NCI-H1417 treated with DMSO at 0.1 percent for 48 hours (cell line): Measurements from ENCODE around the gene GFRA1.

Source experiments
- DNase-seq: peaks from one replicate; lab custom pipeline; 2025; lab: John Stamatoyannopoulos, UW

GFRA1 gene

DNA sequence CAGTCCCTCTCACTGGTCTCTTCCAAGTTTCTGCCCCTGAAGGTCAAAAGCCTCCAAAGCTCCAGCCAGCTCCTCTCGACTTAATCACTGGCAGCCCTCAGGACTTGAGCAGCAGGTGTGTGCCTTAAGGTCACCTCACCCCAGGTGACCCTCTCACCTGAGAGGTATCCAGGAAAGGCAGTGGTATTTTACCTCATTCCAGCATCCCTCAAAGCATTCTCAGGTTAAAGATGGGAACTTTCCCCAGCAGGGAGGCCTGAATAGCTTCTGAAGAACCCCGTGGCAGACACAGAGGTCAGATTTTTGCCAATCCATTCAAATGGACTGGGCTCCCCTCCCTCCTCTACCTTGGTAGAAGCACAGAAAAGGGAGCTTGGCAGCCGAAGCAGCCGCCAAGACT is 148.2 kb downstream of the GFRA1 start:
- no peak for DNase-seq

DNA sequence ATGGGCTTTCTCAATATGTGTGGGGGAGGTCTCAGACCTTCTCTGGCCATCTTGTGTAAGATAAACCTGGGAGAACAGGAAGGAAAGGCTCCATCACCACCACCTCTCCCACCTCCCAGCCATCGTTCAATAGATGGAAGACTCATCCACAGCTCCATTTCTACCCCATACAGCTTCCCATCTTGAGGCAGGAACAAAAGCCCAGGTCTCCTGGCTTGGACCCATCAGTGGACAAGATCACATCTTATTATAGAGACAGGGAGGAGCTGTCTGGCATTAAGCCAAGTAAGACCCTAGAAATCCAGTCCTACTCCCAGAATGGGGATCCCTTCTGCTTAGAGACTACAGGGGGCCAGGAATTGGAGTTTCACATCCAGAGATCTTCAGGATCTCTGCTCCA is 150.3 kb downstream of the GFRA1 start:
- no peak for DNase-seq

DNA sequence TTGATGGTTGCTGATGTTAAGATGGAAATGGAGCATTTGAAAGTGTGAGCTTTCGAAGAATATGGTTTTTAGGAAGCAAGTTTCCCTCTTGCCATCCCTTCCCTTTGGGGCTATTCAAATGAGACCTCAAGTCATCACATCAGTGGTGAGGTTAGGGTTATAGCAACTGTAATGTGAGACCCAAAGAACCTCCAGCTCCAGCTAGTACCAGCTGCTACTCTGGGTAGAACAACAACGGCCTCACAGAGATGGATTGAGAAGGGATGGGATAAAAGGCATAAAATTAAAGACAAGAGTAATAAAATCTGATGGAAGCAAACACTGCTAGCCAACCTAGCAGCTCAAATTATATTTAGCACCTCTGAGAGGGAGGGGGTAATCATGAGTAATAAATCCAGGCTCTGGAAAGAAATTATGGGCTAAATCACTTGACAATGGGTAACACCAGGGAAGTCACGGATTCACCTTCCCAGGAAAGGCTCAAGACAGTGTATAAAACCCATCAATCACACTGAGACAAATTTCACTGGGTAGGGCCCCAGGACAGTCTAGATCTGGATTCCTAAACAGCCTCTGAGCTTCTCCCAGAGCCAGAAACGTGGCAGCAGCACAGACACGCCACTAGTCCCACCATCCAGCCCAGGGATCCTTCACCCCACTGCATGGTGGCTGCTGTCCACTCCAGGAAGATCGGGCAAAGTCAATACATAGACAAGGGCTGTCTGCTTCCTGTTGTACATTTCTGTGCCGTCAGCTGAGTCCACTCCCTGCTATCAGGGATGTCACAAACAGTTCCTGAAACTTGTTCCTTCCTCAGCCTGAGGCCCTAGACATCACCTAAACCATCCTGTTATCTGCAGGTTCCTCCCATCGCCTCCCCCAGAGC is 151.1 kb downstream of the GFRA1 start:
- DNase-seq, result no peak

DNA sequence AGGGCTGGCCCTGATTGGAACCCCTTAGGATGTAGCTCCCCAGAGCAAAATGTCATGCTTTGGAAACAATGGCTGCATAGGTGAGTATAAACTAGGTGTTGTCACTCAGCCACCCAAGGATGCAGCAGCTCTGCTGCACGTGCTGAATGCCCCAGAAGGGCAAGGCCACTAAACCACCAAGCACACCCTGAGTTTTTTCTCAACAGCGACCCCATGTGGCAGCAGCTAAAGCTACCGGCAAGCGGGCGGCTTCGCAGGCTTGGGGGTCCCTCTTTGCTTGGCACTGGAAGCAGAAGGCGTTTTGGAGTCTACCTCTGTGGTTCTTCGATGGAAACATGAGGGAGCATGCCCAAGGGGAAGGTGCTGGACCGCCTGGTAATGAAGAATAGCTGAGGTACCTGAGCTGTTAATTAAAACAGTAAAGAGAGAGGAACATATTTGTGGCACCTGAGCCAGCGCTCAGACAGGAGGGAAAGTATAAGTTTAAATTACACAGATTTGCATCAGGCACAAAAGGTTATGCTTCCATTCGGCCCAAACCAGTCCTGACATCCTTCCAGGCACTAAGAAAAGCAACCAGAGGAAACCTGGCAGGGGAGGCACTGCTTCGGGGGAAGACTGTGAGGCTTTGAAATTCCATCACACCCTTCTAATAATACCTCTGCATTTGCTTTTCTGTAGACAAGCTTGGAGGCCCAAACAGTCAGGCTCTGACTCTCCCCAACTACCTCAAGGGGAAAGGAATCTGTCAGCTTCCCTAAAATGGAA is 152.1 kb downstream of the GFRA1 start:
- no peak for DNase-seq

DNA sequence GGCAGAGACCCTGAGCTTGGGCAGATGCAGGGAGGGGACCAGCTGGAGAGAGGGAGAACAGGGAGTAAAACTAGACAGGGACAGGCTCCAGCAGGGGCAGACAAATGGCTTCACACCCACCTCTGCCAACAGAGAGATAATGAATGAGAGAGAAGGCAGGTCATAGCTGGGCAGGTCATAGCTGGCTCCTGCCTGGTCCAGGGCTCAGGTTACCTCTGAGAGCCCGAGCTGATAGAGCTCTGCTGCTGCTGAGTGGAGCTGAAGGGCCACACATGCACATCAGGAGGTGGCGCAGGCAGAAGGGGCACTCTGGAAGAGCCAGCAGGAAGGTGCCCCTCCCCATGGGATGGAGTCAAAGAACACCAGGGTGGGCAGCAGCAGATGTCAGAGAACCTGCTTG is 154.2 kb downstream of the GFRA1 start:
- no peak for DNase-seq

DNA sequence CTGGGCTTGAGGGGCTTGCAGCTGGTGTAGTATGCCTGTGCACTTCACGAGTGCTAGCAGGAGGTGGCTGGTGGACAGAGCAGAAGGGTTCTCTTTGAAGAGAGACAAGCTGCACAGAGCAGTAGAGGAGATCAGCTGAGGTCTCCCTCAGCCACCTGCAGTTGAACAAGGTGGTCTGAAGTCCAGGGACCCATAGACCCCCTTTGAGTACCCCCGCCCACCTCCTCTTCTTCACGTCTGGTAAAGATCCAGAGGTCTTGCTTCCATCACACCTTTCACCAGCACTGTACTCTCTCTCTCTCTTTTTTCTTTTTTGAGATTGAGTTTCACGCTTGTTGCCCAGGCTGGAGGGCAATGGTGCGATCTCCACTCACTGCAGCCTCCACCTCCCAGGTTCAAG is 157.2 kb downstream of the GFRA1 start:
- DNase-seq, result no peak

DNA sequence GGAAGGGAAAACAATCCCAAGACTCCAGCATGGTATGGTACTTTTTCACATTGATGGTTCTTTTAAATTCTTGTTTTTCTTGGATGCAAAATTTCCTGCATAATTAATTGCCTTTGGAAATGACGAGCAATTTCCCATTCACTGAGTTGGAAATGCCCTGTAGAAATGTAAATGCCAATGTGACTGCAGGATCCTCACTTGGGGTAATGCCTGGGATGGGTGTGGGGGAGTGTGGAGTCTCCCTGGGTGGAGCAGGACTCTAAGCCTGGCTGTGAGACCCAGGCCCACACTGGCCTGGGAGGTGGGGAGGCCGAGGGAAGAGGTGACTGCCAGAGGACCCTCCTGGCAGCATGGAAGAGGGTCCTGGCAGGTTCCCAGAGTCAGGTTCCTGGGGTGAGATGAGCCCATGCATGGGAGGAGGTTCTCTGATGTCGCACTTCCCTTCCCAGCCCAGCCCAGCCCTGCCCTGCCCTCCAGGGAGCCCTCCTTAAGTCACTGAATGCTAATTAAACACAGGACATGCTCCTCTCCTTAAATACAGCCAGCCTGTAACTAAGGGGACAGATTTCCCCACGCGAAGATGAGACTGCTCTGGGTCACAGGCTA is 157.9 kb downstream of the GFRA1 start:
- DNase-seq, result no peak

DNA sequence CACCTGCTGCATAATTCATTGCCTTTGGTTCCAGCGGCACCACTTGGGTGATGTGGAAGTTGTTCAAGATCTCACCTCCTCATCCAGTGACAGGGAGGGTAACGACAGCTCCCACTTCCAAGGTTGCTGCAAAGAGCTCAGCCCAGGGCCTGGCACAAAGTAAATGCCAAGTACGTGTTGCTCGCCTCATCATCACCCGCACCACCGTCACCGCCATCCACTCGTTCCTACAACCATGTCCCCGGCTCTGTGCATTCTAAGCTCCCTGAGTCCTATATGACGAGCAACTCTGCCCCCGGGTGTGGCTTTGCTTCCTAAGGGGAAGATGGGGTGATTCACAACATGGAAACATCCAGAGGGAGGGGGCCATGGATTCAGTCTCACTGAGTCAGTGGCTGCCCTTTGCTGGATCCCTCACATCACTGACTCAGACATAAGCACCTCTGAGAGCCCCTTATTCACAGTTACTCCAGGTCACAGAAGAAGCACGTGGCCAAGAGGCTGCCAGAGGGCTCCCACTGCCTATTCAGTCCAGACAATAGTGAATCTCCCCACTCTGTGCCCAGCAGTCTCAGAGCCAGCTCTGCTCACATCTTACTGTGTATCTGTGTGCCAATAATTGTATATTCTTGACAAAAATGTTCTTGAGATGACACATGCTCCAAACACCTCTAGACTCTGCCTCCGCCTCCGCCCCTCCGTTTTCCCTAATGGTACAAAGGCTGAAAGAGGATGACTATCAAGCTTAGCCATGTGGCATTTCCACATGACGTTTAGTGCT is 159.1 kb downstream of the GFRA1 start:
- no peak for DNase-seq

DNA sequence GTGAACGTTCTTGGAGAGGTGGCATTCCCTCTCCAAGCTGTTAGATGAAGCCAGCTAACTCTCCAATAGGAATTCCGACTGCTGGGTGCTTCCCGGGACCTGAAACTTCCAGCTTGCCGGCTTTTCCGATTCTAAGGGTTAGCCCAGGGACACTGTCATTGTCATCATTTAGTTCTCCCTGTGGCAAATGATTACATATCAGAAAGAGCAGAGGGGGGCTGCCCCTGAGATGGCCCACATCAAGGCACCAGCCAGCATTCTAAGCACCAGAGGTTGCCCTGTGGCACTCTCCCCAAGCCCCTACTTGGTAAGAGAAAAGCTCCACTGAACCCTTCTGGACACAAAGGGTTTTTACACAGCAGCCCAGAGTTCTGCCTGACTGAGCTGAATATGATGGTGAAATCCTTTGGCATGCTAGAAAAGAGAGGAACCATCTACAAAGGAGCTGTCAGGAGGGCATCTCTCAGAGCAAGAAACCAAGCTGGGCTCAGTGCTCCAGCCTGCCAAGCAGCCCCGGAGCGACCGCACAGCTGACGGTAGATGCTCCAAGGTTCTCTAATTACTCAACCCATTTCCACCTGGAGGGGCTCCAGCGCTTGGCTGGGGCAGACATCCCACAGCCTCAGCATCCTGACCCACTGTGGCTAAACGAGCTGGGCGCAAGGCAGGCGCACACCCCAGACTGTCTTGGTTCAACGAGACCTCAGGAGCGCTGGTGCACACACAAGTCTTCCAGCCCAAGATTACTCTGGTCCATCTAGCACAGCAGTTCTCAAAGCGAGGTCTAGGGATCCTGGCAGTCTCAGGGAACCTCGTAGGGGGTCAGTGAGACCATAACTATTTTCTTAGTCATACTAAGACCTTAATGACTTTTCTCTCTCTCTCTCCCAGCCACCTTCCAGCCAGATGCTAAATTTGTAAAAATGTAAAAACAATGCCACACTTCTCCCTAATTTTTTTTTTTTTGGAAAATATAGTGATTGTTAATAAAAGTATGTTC is 160.5 kb downstream of the GFRA1 start:
- no peak for DNase-seq

DNA sequence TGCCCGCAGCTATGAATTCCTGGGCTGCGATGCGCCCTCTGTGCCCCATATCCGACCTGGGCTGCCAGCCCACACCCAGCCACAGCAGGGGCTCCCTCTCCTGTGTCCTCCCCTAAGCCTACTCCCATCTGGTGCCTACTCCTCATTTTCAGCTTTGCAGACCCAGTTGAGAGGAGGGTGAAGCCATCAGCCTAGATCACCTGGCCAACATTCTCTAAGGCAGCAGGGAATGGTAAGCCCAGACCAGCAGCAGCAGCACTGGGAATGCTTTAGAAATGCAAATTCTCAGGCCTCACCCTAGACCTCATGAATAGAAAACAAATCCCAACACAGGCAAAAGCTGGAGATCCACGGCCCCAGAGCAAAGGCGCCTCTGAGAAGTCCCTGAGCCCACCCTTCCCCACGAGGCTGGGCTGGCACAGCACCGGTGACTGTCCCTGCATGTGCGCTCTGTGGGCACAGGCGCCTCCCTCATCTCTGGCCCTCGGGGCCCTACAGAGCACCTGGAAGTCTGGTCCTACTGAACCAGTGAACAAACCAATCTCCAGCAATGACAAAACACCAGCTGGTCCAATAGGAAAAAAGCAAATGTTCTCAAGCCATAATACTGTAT is 161.4 kb downstream of the GFRA1 start:
- no peak for DNase-seq

DNA sequence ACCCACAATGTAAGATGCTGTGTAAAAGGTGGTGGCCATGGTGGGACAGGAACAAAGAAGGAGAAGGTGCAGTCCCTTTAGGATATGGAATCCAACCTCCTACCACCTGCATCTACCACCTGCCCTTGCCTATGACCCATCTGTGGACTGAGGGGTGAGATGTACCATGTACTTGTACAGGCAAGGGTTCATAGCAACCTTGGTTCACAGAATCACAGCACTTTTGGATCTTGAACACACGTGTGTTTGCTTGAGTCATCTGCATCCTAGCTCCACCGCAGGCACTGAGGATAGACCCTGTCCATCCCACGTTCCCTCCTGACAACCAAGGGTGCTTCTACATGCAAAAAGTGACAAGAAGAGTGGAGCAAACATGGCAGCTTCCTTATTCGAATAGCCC is 162.3 kb downstream of the GFRA1 start:
- no peak for DNase-seq

DNA sequence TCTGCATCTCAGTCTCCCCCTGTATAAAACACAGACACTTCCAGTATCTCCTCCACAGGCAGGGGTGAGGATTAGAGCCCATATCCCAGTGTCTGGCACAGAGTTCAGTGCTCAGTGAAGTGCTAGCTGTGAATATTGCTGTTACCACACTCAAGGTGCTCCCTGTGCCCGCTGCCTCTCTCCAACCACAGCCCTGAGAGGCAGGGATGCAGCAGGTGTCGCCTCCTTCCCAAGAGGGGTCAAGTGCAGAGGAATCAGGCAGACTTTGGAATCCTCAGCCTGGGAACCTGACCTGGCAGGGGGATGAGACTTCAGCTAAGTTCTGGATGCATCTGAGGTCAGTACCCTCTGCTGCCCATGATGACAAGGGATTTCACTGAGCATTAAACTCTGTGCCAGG is 163.1 kb downstream of the GFRA1 start:
- no peak for DNase-seq

DNA sequence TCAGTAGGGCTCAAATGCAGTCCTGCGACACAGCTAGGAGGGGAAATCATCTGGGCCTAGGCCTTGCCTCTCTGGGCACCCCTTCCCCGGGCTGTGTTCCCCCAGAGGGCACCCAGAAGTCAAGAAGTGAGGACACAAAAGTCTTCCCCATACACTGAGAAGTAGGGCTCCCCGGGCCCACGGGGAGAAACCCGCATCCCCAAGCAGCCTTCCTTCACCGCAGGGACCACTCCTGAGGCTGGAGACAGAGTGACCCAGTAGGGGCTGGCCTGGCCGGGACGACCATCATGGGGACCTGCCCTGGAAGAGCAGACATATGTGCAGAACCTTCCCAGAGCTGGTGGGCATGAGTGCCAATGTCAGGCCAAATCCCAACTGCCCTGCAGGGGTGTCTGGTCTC is 163.5 kb downstream of the GFRA1 start:
- DNase-seq, result no peak

DNA sequence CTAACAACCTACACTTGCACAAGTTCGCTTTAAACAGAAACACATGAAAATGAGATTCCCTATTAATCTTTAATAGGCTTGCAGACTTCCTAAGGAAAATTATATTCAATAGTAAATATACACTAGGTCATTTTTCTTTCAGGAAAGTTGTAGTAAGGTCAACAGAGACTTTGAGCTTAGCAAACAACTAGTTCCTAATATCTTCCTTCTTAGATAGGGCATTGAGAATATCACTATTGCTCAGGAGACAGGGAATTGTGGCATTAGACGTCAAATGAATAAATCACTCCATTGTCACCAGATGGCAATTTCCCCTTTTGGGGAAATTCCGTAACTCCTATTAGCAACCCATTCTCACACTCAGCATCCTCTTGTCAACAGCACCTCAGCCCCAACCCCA is 164.9 kb downstream of the GFRA1 start:
- no peak for DNase-seq

DNA sequence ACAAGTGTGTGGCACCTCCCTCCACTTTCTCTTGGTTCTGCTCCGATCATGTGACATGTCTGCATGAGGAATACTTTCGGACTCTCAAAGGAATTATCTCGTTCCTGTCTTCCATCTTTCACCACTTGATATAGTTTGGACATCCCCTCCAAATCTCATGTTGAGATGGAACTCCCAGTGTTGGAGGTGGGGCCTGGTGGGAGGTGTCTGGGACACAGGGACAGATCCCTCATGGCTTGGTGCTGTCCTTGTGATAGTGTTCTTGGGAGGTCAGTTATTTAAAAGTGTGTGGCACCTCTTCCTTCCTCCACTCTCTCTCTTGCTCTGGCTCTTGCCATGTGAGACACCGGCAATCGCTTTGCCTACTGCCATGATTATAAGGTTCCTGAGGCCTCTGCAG is 166.4 kb downstream of the GFRA1 start:
- no peak for DNase-seq

DNA sequence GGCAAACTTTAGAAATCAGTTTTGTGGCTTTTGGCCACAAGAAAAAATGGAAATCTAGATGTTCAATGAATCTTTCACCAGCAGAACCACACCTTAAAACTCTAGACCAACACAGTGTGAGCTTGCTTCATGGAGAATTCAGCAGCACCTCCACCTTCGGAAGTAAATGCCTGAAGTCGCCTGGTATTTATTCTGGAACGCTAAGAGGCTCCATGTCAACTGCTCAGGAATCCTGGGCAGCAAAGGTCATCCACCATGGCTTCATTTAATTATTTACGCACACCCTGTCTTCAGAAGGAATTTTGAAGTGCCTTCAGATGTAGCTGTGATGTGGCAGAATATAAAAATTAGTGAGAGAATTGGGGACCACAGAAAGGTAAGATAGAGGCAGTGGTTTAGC is 167.7 kb downstream of the GFRA1 start:
- DNase-seq, result no peak

DNA sequence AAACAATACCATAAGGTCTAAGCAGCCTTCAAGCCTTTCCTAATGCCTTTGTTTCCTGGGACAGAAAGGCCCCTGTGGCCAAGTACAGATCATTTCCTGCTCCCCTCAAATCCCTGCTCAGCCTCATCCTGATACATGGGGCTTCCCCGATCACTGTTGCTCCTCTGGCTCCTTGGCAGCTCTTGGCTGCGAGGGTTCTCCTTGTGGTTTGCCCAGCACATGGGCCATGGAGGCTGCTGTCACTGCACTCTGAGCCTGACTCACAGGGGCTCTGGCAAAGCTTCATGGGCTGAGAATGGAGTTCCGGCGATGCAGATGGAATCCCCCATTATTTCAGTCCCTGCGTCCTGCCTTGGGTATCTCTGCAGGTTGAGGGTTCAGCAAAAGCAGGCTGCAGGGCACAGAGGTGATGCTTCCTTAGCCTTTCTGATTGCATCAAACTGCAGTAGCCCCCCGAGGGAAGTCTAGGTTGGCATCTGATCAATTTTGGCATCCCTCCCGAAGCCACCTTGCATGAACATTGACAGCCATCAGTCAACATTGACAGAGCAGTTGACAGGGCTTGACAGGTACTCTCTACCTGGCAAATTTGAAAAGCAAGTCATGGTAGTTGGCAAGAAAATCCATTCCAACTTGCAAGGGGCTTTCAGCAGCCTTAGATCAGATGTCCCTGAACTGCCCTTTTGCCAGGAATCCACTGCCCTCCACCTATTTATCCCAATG is 168.6 kb downstream of the GFRA1 start:
- no peak for DNase-seq

DNA sequence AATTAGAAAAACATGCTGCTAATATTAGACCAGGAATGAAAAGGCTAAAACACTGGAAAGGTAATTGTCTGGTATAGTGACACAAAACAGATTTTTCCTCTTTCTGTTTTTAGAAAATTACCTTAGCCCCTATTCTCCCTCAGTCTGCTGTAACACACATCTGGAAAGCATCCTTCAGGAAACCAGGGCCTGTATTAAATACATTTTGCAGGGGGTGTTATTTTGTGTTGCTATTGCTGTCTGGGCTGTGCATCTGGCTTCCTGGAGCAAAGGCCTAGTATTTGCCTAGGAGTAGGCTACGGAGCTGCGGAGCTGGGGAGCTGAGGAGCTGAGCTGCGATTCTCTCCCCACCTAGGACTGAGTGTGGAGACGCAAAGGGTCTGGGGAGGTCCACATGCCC is 169.3 kb downstream of the GFRA1 start:
- no peak for DNase-seq

DNA sequence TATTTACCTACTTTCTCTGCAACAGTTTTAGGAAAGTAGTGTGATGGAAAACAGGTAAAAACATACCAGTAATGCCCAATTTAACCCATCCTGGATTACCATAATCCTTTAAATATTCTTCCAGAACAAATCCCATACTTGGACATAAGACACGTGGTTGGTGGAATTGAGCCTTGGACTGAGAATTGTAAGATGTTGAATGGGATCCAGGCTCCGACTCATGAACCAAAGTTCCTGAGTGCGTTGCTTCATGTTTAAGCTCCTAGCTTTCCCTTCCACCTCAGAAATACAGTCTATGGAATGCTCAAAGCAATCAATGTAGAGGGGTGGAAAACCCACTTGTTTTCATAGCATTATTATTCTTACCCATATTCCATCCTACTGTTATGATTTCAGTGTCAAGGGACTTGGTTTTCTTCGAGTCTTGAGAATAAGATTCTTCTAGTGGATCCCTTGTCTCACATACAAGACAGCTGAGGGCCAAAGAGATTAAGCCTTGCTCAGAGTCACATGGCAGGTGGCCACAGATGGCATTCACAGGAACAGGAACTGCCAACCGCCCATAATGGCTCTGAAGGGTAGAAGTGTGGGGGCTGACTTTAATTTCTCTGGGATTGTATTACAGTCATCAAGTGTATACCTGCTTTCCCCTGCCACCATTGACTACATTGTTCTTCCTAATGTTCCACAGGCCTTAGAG is 171.2 kb downstream of the GFRA1 start:
- DNase-seq, result no peak
